HG03095 (cell line): ENCODE measurements around the gene MCHR1.

ENCODE experiments used
- ATAC-seq: cut with Tn5 transposase; IDR thresholded peaks from one replicate; pipeline ENCODE4 v1.9.1; 2021; ENCODE audit warnings: moderate library complexity; ENCODE audit not compliant: unreplicated experiment

Gene MCHR1, protein sequence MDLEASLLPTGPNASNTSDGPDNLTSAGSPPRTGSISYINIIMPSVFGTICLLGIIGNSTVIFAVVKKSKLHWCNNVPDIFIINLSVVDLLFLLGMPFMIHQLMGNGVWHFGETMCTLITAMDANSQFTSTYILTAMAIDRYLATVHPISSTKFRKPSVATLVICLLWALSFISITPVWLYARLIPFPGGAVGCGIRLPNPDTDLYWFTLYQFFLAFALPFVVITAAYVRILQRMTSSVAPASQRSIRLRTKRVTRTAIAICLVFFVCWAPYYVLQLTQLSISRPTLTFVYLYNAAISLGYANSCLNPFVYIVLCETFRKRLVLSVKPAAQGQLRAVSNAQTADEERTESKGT

DNA sequence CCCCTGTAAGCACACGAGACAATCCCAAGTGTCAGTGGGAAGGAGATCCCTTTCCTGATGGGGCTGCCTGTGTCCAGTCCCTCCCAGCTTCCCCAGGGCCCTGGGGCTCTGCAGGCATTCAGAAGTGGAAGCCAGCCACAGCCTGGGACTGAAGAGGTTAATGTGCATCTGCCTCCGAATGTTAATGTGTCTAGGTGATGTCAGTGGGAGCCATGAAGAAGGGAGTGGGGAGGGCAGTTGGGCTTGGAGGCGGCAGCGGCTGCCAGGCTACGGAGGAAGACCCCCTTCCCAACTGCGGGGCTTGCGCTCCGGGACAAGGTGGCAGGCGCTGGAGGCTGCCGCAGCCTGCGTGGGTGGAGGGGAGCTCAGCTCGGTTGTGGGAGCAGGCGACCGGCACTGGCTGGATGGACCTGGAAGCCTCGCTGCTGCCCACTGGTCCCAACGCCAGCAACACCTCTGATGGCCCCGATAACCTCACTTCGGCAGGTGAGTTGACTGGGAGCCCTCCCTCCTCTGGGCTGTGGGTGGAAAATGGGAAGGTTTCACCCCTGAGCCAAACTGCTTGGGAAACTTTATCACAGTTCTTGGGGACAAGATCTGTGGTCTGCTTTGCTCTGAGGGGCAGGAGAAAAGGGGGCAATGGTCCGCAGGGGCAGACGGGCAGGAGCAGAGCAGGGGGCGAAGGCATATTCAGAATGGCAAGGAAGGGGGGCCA lies at the start of gene MCHR1:
MCHR1 (plus strand) TSS at position 236 of the 715 bp plus-strand sequence; CDS start at position 405, 169 bp downstream.
- ATAC-seq = no peak

DNA sequence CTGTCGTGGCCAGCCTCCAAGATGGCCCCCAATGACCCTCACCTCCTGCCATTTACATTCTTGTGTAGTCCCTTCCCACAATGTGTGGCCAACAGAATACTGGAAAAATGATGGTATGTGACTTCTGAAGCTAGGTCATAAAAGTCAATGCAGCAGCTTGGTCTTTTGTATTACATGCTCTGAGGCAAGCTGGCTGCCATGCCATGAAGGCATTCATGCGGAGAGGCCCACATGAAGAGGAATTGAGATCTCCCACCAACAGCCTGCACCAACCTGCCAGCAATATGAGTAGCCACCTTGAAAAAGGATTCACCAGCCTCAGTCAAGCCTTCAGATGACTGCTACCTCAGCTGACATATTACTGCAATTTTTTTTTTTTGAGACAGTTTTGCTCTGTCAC lies 47.4 kb upstream of the MCHR1 start:
- no peak for ATAC-seq

DNA sequence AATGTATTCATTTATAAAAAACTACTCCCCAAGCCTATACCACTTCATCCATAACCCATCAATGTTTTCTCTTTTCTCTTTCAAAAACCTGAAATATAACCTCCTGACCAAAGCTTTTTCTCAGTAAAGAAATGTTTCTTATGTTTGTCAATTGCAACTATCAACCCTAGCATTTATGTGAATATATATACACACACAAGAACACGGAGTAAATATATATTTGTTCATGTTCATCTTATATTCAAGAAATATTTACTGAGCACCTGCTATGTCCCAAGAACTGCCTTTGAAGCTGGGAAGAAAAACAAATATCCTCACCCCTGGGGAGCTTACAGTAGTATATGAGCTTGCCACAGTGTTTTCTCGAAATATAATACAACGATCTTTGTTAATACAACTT lies 46.2 kb upstream of the MCHR1 start:
- ATAC-seq = no peak

DNA sequence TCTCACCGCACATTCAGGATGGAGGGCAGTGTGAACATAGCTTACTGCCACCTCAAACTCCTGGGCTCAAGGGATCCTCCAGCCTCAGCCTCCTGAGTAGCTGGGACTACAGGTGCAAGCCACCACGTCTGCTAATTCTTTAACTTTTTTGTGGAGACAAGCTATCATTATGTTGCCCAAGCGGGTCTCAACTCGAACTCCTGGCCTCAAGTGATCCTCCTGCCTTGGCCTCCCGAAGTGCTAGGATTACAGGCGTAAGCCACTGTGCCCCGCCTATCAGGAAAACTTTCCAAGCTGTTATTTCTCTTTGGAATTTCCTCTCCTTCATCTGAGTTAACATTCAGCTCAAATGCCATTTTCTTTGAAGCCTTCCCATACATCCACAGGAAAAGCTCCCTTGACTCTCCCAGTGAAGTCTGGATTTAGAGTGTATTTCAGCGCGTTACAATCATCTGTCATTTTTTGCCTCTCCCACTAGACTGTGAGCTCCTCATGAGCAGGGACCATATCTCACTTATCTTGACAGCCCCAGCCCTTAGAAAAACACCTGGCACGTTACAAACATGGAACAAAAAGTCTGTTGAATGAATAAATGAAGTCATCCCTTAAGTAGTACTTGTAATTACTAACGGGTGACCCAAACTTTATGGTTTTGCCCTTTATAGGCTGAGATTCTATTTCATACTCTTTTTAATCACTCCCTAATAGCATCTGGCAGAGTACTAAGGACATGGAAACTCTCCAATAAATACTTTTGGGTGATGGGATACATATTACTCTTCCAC lies 45.0 kb upstream of the MCHR1 start:
- ATAC-seq = no peak

DNA sequence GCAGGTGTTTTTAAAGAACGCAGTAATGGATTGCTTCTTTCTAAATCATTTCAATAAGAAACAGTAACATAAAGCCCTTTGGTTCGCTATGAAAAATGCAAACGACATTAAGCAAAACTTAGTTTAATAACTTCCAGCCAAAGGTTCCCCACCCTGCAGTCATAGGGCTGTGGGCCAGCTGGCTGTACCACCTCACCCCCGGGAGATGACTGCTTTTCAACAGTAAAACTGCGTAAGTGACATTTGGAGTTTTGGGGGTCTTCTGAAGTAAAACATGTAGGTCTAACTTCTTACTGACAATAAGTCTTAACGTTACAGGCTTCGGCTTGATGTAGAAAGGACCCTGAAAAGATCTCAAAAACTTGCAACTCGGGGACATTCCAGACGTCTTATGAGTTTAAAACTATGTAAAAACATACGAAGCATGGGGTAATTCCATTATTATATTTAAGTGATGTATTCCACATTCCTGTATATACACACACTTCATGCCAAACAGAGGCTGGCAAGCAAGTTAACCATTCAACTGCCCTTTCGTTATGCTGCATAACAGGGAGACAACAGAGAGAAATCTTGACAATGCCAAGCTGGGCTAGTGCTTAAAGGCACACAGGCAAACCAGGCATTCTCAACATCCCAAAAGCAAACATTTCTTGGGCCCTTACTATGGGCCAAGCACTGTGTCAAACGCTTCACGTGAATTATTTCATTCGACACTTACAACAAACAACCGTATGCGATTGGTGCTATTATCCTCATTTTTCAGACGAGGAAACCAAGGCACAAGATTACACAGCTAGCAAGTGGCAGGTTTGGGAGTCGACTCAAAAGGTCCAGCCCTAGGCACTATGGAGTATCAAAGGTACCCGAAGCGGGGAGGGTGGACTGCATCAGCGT lies 44.0 kb upstream of the MCHR1 start:
- no peak for ATAC-seq

DNA sequence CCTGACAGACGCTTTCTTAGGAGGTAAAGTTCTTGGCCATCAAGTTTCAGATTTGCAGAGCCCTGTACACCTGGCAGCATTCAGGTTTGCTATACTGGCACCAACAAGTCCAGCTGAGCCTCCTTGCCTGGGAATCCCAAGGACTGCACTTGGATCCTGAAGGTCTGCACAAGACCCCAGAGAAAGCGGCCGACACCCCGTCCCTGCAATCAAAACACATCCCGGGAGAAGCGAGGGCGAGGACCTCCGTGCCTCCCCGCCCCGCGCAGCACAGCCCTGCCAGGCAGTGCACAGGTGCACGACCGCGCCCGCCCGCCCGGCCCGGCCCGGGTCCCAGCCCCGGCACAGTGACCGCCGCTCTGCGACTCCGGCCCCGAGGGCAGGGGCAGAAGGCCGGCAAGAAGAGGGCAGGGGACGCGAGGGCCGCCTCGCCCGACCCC lies 43.3 kb upstream of the MCHR1 start:
- ATAC-seq = peak; percentile 17

DNA sequence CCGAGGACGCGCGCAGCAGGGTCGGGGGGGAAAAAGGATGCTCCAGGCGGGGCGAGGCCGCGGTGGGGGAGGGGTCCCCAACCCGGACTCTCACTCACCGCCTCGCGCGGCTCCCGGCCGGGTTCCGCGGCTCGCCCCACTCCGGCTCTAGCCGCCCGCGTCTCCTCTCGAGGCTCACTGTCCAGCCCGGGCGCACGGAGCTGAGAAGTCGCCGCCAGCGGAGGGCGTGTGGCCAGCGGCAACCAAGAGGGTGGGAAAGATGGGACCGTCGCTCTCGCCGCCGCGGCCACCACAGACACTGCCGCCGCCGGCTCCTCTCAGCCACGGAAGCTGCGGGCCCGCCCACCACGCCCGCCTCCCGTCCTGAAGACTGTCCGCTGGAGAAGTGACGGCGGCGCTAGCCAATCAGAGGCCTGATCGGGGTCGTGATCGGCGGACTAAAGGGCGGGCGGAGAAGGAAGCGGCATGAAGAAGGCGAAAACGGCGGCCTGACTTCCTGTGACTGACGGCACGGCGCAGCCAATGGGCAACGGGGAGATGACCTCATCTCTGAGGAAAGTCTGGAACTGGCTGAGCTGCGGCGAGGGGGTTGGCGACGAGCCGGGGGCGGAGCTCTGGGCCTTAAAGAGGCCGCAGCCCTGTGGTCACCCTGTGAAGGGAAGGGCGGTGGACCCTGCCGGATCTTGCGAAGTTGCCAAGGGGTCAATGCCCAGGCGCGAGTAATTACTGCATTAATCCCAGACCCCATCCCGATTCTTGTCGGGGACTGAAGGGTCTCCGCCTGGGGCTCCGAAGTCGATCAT lies 42.7 kb upstream of the MCHR1 start, which contains the start of gene MRTFA:
MRTFA (minus strand) TSS at position 340 of the 803 bp plus-strand sequence.
- peak; percentile 88 for ATAC-seq

DNA sequence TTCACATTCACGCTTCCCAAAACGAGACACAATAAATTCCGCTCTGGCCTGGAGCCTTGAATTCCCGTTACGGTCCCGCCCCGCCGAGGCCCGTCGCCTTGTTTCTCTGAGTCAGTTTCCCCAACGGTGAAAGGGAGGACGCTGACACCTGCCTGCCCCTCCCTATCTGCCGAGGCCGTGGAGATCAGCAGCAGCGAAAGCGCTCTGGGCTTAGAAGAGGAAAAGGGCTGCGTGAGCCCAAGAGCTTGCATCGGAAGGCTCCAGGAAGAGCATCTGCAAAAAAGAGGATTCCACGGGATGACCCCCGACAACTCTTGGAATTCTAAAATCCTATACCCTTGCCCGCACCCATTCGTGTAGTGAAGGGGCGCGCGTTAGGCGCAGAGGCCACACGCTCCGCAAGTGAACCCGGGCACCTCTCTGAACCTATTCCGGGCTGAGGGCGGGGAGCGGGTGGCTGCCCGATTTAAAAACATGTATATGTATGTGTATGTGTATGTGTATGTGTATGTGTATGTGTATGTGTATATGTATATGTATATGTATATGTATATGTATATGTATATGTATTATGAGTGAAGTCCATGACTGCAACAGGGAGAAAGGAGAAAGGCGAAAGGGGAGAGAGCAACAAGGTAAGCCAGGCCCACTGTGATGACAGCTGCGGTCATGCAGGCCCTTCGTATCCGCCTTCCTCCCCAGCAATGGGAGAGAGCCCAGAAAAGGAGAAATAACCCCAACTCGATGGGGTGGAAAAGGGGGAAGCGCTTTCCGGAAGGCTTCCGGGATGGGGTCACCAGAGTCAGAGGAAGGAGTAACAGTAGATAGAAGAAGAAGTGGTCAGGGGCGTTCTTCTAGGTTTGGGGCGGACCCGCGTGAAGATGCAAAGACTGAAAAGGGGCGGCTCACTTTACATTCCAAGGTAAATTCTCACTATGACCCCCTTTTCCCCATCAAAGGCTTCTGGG lies 41.8 kb upstream of the MCHR1 start:
- no peak for ATAC-seq

DNA sequence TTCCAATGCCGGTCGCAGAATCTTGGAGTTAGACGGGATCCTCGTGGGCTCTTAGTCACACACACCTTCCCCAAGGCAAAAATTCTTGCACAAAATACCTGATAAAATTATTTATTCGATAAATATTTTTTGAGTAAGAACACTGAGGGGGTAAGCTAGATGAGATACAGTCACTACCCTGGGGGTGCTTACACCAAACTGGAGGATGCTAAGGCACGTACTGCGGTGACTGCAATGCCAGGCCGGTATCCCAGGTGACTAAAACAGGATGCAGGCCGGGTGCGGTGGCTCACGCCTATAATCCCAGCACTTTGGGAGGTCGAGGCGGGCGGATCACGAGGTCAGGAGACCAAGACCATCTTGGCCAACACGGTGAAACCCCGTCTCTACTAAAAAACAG lies 41.0 kb upstream of the MCHR1 start:
- no peak for ATAC-seq

DNA sequence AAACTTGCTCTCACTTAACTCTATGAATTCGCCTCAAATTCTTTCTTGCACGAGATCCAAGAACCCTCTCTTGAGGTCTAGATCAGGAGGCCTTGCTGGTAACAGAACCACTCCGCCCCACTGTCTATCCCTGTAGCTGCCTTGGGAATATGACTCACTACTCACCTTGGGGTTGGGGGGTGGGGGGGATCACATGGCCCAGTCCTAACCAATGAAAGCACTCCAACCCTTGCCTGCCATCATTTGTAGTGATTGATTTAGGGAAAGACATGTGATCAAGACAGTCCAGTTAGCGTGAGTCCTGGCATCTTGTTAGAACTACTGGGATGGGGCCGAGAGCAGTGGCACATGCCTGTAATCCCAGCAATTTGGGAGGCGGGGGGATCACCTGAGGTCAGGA lies 38.0 kb upstream of the MCHR1 start:
- no peak for ATAC-seq

DNA sequence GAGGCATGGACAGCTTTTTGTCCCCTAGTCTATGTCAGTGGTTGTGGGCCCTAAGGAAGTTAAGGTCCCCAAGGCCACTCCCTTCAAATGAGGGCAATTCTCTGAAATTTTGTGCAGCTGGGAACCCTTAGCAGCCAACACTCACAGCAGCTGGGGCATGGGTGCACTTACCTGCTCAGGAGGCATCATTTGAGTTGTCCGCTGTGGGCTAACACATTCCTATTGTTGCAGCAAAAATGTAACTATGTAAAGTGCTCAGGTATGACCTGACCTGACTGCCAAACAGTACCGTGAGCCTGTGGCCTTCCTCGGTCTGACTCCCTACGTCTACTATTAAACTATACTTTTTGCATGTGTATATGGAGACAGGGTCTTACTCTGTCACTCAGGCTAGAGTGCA lies 37.0 kb upstream of the MCHR1 start:
- ATAC-seq = no peak

DNA sequence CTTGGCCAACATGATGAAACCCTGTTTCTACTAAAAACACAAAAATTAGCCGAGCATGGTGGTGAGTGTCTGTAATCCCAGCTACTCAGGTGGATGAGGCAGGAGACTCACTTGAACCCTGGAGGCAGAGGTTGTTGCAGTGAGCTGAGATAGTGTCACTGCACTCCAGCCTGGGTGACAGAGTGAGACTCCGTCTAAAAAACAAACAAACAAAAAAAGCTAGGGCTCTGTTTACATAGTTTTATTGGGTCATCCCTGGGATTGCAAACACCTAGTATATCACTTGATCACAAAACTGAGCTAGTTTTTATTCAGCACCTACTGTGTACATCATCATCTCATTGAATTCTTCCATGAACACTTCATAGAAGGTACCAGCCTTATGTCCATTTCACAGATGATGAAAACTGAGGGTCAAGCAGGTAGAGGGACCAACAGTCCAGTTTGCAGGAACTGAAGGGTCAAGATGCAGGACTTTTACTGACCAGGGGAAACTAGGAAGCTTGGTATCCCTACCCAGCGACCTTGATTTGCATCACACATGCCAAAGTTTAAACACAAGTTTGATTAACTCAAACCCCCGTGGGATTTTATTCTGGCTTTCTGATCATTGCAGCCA lies 33.6 kb upstream of the MCHR1 start:
- no peak for ATAC-seq

DNA sequence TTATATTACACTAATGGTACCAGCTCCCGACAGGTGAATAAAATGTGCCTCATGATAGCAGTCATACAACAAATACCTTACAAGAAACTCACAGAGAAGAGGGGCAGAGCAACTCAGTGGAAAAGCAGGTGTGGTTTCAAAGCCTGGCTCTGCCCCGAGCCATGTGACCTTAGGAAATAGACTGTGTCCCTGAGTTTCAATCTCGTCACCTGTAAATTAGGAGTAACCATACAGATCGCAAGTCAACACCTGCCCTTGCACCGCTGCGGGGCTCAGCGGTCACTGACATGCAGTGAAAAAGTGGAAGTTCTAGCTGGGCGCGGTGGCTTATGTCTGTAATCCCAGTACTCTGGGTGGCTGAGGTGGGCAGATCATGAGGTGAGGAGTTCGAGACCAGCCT lies 30.9 kb upstream of the MCHR1 start:
- no peak for ATAC-seq

DNA sequence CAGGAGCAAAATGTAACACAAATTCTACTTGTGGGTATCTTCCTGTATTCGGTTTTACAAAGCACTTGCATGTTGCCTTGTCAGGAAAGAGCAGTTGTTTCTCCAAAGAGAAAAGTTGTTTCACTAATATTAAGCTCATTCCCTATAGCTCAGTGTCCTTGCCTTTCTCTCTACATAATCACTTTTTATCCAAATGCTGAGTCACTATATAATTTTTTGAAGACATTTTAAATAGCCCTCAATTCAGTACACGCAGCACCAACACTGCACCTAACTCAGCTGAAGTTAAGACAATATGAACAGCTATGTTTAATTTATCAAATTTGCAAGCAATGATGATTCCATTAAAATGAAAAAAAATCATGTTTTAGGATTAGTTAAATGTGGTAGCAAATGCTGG lies 28.2 kb upstream of the MCHR1 start:
- ATAC-seq = no peak

DNA sequence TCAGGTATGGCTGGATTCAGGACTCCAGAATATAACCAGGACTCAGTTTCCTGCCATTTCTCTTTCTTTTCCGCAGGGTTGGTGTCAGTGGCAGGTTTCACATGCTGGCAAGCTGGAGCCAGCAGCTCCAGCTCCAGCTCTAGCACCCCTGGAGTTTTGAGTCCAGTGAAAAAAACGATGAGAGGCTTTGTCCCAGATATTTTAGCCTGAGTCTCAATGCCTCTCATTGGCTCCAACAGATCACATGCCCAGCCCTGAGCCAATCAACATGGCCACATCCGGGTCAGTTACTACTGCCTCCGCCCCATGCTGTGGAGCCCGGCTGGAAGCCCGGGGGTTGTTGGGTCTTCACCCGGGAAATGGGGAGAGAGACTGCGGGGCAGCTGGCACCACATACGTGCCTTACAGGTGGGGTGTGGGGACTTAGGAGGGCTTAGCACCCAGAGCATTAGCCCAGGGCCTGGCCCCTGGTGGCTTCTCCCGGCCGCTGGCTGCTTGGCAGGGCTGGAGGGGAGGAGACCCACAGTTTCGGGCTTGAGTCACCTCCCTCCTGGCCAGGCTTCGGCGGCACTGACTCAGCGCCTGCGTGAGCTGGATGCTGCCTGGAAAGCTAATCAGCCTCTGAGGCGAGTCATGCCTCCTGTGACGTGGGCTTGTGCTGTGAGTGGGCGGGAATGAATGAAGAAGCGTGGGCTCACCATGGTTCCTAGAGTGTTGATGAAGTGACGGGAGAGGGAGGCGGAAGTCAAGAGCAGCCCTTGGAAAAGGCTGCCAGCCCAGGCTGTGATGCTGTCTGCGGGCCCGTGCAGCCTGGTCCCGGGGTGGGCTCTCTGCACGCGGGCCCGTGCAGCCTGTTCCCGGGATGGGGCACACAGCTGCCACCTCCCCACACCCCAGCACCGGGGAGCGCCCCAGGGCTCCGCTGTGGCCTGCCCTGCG lies 27.5 kb upstream of the MCHR1 start:
- ATAC-seq = no peak

DNA sequence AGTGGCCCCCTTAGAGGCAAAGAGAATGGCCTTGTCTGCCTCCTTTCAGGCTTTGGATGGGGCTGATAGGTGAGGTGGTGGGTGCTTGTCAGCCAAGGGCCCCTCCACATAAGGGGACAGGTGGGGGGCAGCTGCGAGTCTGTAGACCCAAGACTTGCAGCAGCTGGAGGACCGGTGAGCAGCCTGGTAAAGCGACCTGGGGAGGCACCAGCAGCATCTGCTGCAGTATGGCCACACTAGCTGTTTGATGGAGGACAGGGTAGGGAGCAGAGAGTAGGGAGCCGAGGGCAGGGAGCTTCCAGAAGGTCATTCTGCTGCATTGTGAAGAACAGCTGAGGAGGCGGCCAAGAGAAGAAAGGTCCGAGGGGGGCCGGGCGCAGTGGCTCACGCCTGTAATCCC lies 25.9 kb upstream of the MCHR1 start:
- no peak for ATAC-seq

DNA sequence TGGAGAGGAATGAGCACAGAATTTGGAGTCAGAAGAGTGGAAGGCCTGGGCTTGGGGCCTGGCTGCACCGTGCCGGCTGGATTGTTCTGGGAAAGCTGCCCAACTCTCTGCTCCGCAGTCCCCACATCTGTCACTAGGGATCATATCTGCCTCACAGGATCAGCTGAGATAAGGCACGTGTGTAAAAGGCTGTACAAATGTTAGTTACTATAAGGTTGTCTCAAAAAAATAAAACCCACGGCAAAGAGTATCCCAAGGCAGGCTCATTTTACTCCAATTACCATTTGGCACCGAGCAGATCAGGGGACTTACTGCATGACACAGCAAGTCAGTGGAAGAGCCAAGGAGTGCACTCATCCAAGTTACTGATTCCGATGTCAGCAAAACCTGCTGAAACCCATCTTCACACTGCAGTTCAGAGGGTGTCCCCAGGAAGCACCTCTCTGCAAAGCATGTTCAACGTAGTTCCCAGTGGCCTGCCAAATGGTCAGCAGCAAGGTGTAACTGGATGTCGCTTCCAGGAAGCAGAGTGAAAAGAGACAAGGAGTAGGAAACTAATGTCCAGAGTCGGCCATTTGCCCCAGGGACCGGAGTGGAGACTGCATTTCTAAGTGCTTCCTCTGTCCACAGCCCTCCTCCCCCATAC lies 24.6 kb upstream of the MCHR1 start:
- ATAC-seq = no peak
